Measurements from ENCODE around the gene B4GAT1. TPM values are rescaled to one million over a fixed set of nuclear protein-coding genes. Genes with fewer than 3 reads are reported as not detected.

Gene B4GAT1
- total and polyA plus RNA-seq, 4 donors, result 12.0 to 20.8 (median 17.6) TPM

DNA sequence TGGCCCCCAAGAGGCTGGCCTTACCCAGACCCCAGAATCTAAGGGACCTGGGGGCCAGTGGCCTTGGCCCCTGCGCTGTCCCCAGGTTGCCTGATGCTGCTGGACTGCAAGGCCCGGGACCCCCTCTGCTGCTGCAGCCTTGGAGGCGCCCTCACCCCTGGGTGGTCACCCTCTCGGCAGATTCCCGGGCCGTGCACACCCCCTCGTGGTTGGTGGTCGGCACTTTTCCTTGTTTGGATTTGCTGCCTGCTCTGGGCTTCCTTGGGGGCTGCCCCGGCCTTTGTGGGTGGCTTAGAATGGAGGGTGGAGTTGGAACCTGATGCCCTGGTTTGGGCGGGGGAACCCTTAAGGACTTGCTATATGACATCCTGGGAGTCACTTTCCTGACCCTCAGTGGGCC is 16.5 kb downstream of the B4GAT1 start:
- Histone ChIP-seq H3K4me1 (ENCODE audit: control insufficient read depth in 4 of 4, insufficient read depth in 4 of 4, low read length in 3 of 4) (peaks cover 2 to 17% (median 5%) of the 10 kb centered on the region in 4 donors), H3K9me3 (ENCODE audit: control insufficient read depth in 4 of 4, low read length in 3 of 4) (no peaks in the 10 kb centered on the region), H3K27me3 (ENCODE audit: control insufficient read depth in 4 of 4, insufficient read depth in 4 of 4, low read length in 3 of 4) (no peaks in the 10 kb centered on the region), H3K4me3 (ENCODE audit: low read depth in 1 of 3, low read length in 3 of 3) (no peak overlapping the region), H3K36me3 (ENCODE audit: control insufficient read depth in 4 of 4, insufficient read depth in 3 of 4, low read depth in 1 of 4, low read length in 3 of 4) (no peaks in the 10 kb centered on the region), H3K27ac (ENCODE audit: low read depth in 1 of 2, low read length in 2 of 2) (no peak overlapping the region), H3K9ac (ENCODE audit: low read depth in 1 of 2, low read length in 2 of 2) (no peak overlapping the region)
- no peak for DNase-seq (ENCODE audit: low spot score)
- TF ChIP-seq CTCF (IDR thresholded peaks at IDR 0.05; ENCODE audit: low read depth, low read length, missing input control) (no peak), SP1 (IDR thresholded peaks at IDR 0.05) (no peak), MAX (IDR thresholded peaks at IDR 0.05) (no peak), HNF4A (conservative IDR thresholded peaks at IDR 0.05) (no peak), RXRA (IDR thresholded peaks at IDR 0.05) (no peak), ATF3 (IDR thresholded peaks at IDR 0.05) (no peak), GABPA (IDR thresholded peaks at IDR 0.05 in 1 of 2, conservative IDR thresholded peaks at IDR 0.05 in 1 of 2) (no peak), EGR1 (IDR thresholded peaks at IDR 0.05; ENCODE audit: low read depth in 2 of 2) (no peak)
- 79% methylated on average over 10 of the region's 10 CpGs for WGBS

GRCh38 chr11:66329165-66329673 is 18.2 kb downstream of the B4GAT1 start:
- 94% methylated on average over 3 of the region's 3 CpGs for whole genome bisulfite sequencing
- peaks cover 2 to 9% (median 4%) of the 10 kb centered on the region in 4 donors for H3K4me1 ChIP-seq (ENCODE audit: control insufficient read depth in 4 of 4, insufficient read depth in 4 of 4, low read length in 3 of 4)
- no peaks in the 10 kb centered on the region for H3K9me3 ChIP-seq (ENCODE audit: control insufficient read depth in 4 of 4, low read length in 3 of 4)
- H3K4me3 ChIP-seq (ENCODE audit: low read depth in 1 of 3, low read length in 3 of 3), result no peak overlapping the region
- H3K36me3 ChIP-seq (ENCODE audit: control insufficient read depth in 4 of 4, insufficient read depth in 3 of 4, low read depth in 1 of 4, low read length in 3 of 4), result no peaks in the 10 kb centered on the region
- TF ChIP-seq ZBTB33 (IDR thresholded peaks at IDR 0.05), result no peak
- TF ChIP-seq YY1 (IDR thresholded peaks at IDR 0.05), result no peak
- DNase-seq (ENCODE audit: low spot score), result no peak
- no peak overlapping the region for H3K27ac ChIP-seq (ENCODE audit: low read depth in 1 of 2, low read length in 2 of 2)
- no peak overlapping the region for H3K9ac ChIP-seq (ENCODE audit: low read depth in 1 of 2, low read length in 2 of 2)
- H3K27me3 ChIP-seq (ENCODE audit: control insufficient read depth in 4 of 4, insufficient read depth in 4 of 4, low read length in 3 of 4), result no peaks in the 10 kb centered on the region

DNA sequence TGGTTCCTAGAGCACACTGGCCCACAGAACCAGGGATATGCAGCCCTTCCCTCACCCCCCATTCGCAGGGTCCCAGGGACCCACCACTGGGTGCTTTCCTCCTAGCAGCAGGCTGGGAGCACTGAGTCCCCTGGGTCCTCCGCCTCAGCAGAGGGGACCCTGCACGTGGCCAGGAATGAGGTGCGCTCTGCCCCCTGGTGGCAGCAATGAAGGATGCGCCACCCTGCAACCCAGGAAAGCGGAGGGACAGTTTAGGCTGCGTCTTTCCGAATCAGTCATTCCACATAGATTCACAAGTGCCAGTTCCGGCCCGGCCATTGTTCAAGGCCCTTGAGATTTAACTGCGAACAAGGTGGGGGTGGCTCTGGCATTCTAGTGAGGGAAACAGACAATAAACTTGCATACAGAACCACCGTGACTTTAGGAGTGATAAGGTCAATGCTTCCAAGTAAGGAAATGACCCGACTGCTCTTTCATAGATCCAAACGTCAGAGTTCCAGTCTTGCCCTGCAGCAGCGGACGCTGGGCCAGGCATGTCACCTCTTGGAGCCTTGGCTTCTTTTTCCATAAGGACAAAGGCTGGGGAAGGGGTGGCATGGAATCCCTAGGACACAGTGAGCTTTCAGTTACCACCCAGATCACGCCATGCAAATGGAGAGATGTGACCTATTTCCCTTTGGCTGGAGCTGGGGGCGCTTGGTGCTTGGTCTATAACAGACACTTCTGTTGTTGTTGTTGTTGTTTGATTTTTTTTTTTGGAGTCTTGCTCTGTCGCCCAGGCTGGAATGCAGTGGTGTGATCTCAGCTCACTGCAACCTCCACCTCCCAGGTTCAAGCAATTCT is 18.9 kb downstream of the B4GAT1 start:
- Histone ChIP-seq H3K9ac (ENCODE audit: low read depth in 1 of 2, low read length in 2 of 2) (no peak overlapping the region), H3K4me3 (ENCODE audit: low read depth in 1 of 3, low read length in 3 of 3) (no peak overlapping the region), H3K27me3 (ENCODE audit: control insufficient read depth in 4 of 4, insufficient read depth in 4 of 4, low read length in 3 of 4) (no peaks in the 10 kb centered on the region), H3K36me3 (ENCODE audit: control insufficient read depth in 4 of 4, insufficient read depth in 3 of 4, low read depth in 1 of 4, low read length in 3 of 4) (no peaks in the 10 kb centered on the region), H3K27ac (ENCODE audit: low read depth in 1 of 2, low read length in 2 of 2) (no peak overlapping the region), H3K9me3 (ENCODE audit: control insufficient read depth in 4 of 4, low read length in 3 of 4) (no peaks in the 10 kb centered on the region), H3K4me1 (ENCODE audit: control insufficient read depth in 4 of 4, insufficient read depth in 4 of 4, low read length in 3 of 4) (peaks cover 2 to 9% (median 4%) of the 10 kb centered on the region in 4 donors)
- 10% methylated on average over 19 of the region's 19 CpGs for WGBS
- TF ChIP-seq FOXA1 (IDR thresholded peaks at IDR 0.05) (no peak), FOXA2 (IDR thresholded peaks at IDR 0.05) (no peak), GABPA (IDR thresholded peaks at IDR 0.05 in 1 of 2, conservative IDR thresholded peaks at IDR 0.05 in 1 of 2) (no peak), RXRA (IDR thresholded peaks at IDR 0.05) (peak in 1 of 2 donors; percentile 54), NR2F2 (IDR thresholded peaks at IDR 0.05) (peak; percentile 33), CTCF (IDR thresholded peaks at IDR 0.05; ENCODE audit: low read depth, low read length, missing input control) (peak; percentile 90), EGR1 (IDR thresholded peaks at IDR 0.05; ENCODE audit: low read depth in 2 of 2) (no peak), ZBTB33 (IDR thresholded peaks at IDR 0.05) (no peak), YY1 (IDR thresholded peaks at IDR 0.05) (peak; percentile 38), HNF4G (IDR thresholded peaks at IDR 0.05) (peak; percentile 11), ATF3 (IDR thresholded peaks at IDR 0.05) (no peak), SP1 (IDR thresholded peaks at IDR 0.05) (peak; percentile 61), RAD21 (IDR thresholded peaks at IDR 0.05) (peak; percentile 90 to 96), JUND (IDR thresholded peaks at IDR 0.05) (no peak)
- peak; percentile 85 for DNase-seq (ENCODE audit: low spot score)

Data from liver (tissue), 9 donors.